Chondrocyte (in vitro differentiated cells): Measurements from ENCODE around the gene SRSF4. TPM values are rescaled to one million over a fixed set of nuclear protein-coding genes. Genes with fewer than 3 reads are reported as not detected.

Source experiments
- DNase-seq: peaks from one replicate; pipeline ENCODE4 v3.0.0; 2021; ENCODE audit warnings: mixed read lengths, low spot score
- H3K27ac Mint-ChIP-seq: one replicate; pipeline ENCODE4 v1.8.0; 2021; ENCODE audit warnings: mild to moderate bottlenecking, moderate library complexity, mixed read lengths; ENCODE audit not compliant: unreplicated experiment
- H3K27me3 Mint-ChIP-seq: 2 replicates; pipeline ENCODE4 v1.8.0; 2021; ENCODE audit warnings: low read depth, mixed read lengths
- H3K36me3 Mint-ChIP-seq: 2 replicates; pipeline ENCODE4 v1.8.0; 2021; ENCODE audit warnings: low read depth, mixed read lengths
- H3K4me1 Mint-ChIP-seq: 2 replicates; pipeline ENCODE4 v1.8.0; 2021; ENCODE audit warnings: low read depth, mild to moderate bottlenecking, mixed read lengths
- H3K4me3 Mint-ChIP-seq: one replicate; pipeline ENCODE4 v1.8.0; 2021; ENCODE audit warnings: mild to moderate bottlenecking, moderate library complexity, mixed read lengths; ENCODE audit not compliant: unreplicated experiment
- H3K9me3 Mint-ChIP-seq: 2 replicates; pipeline ENCODE4 v1.8.0; 2021; ENCODE audit warnings: low read depth, mixed read lengths
- CTCF ChIP-seq: fragments of 200-600 bp; sonication (generic); IDR thresholded peaks from 2 replicates; pipeline ENCODE4 v1.5.0; 2021; ENCODE audit warnings: antibody characterized with exemption, mild to moderate bottlenecking, moderate library complexity
- long read RNA-seq: library from polyadenylated mRNA; stranded (forward); transcript quantifications from one replicate; pipeline ENCODE4 v2.0.0, GENCODE V29; 2021
- total RNA-seq: library from RNA; stranded (reverse); gene quantifications from 3 replicates; pipeline ENCODE4 v1.2.1, GENCODE V29; 2021

Gene SRSF4
- total RNA-seq, result 49.1 to 65.2 TPM (median 50.1 TPM) in 3 replicates
- long read RNA-seq, transcript SRSF4-201 (6 exons, 2,387 nt), result major isoform, 120 of 145 reads
- long read RNA-seq, transcript SRSF4-202 (5 exons, 1,264 nt), result minor isoform, 9 of 145 reads
- long read RNA-seq, partial matches to known transcripts, result 4 of 145 reads
- long read RNA-seq, other reads (novel, unspliced or antisense), result 12 of 145 reads

DNA sequence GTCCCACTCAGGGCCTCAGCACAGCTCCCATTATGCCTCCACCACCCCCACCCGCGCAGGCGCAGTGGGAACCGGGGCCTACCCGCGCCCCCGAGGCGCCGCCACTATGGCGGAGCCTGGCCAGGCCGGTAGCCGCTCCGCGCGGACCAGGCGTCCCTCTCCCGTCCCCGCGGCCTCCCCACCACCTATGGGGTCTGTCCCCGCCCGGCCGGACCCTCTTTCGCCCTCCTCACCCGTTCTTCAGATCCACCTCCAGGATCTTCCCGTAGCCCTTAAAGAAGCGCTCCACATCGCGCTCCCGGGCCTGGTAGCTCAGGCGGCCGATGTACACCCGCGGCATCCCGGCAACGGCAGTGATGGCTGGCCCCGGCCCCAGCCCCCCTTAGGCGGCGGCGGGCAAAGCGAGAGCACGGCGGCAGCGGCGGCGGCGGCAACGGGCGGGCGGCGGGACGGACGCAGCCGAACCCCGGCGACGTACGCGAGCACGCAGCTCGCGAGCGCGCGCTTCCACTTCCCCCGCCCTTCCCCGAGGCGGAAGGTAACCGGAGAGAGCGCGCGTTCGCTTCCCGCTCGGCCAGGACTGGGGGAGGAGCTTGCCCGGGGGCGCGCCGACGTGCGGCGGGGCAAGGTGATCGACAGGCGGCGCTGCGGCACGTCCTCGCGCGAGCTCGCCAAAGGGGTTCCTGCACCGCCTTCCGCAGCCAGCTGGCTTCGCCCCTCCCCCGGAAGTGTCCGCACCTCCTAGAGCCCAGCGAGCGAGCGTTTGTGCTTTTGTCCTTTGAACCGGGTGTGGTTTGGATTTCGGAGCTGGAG lies at the start of gene SRSF4:
Gene SRSF4 (minus strand): TSS at position 488 of the 813 bp plus-strand sequence. CDS start 148 bp downstream, at position 340.
- peaks cover 3% of the 10 kb centered on the region for H3K36me3 Mint-ChIP-seq
- peak; percentile 83 for TF ChIP-seq CTCF
- H3K9me3 Mint-ChIP-seq, result no peaks in the 10 kb centered on the region
- H3K4me1 Mint-ChIP-seq, result peaks cover 37% of the 10 kb centered on the region
- DNase-seq, result peak; percentile 99
- peak within 1 kb of the TSS; percentile 98 for H3K27ac Mint-ChIP-seq
- H3K27me3 Mint-ChIP-seq, result no peaks in the 10 kb centered on the region
- peak within 1 kb of the TSS; percentile 93 for H3K4me3 Mint-ChIP-seq

DNA sequence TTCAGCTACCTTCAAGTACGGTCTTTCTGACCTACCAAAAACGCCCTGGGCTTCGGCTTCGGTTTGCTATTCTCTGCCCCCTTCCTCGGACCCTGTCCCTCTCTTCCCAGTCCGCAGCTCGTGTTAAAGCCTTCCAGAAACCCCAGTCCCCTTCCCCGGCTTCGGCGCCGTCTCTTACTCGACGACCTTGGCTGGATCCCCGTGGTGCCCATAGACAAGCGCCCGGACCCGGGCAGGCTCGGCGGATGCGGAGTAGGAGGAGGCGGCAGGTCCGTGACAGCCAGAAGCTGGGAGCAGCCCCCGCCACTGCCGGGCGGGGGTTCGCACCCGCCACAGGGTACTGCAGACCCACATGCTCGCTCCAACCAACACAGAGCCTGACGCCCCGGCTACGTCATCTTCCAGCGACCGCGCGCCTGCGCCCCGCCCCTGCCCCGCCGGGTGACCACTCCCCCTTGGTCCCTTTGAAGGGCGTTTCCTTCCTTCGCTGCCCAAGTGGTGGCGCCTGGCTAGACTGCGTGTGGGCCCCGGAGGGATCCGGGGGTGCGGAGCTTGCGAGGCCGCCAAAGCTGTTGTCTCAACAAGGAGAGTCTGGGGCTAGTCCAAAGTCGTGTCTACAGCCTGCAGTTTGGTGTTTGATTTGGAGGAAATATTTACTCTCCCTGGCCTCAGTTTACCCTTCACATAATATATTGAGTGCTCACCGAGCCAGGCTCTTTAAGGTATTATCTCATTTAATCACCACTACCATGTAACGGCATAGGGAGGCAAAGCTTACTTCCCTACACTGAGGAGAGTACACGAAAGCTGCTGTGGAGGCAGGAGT lies 49.1 kb upstream of the SRSF4 start, which contains the start of gene MECR:
Gene MECR (minus strand): TSS at position 382 of the 826 bp plus-strand sequence. CDS start 28 bp downstream, at position 354.
- Mint-ChIP-seq H3K27me3 (peaks cover 3% of the 10 kb centered on the region), H3K9me3 (no peaks in the 10 kb centered on the region), H3K4me3 (peak within 1 kb of the TSS; percentile 94), H3K27ac (peak within 1 kb of the TSS; percentile 90), H3K4me1 (peaks cover 26% of the 10 kb centered on the region), H3K36me3 (no peaks in the 10 kb centered on the region)
- peak; percentile 62 for TF ChIP-seq CTCF
- DNase-seq, result peak; percentile 97

- peaks cover 24% of the 10 kb centered on the region for H3K4me1 Mint-ChIP-seq
- TF ChIP-seq CTCF, result no peak
- peak overlapping the region; percentile 90 for H3K27ac Mint-ChIP-seq
Measured at GRCh38 chr1:29230204-29230552, 48.5 kb upstream of the SRSF4 start.

GRCh38 chr1:29227511-29227910 lies 45.8 kb upstream of the SRSF4 start:
- DNase-seq, result peak; percentile 6
- Mint-ChIP-seq H3K36me3 (no peaks in the 10 kb centered on the region), H3K27me3 (no peaks in the 10 kb centered on the region), H3K27ac (no peak overlapping the region), H3K4me3 (no peak overlapping the region), H3K4me1 (peaks cover 24% of the 10 kb centered on the region), H3K9me3 (no peaks in the 10 kb centered on the region)
- no peak for TF ChIP-seq CTCF

More at GRCh38 chr1:29230204-29230552, 48.5 kb upstream of the SRSF4 start:
- DNase-seq, result no peak
- Mint-ChIP-seq H3K9me3 (no peaks in the 10 kb centered on the region), H3K36me3 (no peaks in the 10 kb centered on the region), H3K4me3 (peak overlapping the region; percentile 94), H3K27me3 (peaks cover 3% of the 10 kb centered on the region)

DNA sequence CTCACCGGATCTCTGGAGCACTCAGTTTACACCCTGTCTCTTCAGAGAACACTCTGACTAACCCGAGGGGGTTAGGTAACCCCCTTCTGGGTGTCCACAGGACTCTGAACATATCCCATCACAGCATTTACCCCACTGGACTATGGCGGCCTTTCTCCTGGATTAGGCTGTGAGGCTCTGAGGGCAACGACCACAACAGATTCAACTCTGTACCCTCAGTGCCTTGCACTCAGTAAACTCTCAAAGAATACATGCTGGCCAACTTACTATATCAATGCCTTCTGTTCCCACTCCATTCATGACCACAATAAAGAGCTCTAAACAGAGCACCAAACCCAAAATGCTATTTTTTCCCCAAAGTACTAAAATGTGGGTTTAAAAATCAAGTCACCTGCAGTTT lies 43.7 kb upstream of the SRSF4 start:
- no peak for TF ChIP-seq CTCF
- DNase-seq, result no peak
- H3K4me3 Mint-ChIP-seq, result no peak overlapping the region
- H3K36me3 Mint-ChIP-seq, result no peaks in the 10 kb centered on the region
- no peak overlapping the region for H3K27ac Mint-ChIP-seq
- peaks cover 13% of the 10 kb centered on the region for H3K4me1 Mint-ChIP-seq
- no peaks in the 10 kb centered on the region for H3K9me3 Mint-ChIP-seq
- H3K27me3 Mint-ChIP-seq, result no peaks in the 10 kb centered on the region
